GM12801 (cell line): ENCODE measurements around the gene PRKAB1.

Source experiments
- CTCF ChIP-seq: IDR thresholded peaks from one replicate; pipeline ENCODE4 v1.5.1; 2011; ENCODE audit warnings: control low read depth; ENCODE audit not compliant: insufficient read length; ENCODE audit errors: extremely low read depth

PRKAB1 gene, protein sequence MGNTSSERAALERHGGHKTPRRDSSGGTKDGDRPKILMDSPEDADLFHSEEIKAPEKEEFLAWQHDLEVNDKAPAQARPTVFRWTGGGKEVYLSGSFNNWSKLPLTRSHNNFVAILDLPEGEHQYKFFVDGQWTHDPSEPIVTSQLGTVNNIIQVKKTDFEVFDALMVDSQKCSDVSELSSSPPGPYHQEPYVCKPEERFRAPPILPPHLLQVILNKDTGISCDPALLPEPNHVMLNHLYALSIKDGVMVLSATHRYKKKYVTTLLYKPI

DNA sequence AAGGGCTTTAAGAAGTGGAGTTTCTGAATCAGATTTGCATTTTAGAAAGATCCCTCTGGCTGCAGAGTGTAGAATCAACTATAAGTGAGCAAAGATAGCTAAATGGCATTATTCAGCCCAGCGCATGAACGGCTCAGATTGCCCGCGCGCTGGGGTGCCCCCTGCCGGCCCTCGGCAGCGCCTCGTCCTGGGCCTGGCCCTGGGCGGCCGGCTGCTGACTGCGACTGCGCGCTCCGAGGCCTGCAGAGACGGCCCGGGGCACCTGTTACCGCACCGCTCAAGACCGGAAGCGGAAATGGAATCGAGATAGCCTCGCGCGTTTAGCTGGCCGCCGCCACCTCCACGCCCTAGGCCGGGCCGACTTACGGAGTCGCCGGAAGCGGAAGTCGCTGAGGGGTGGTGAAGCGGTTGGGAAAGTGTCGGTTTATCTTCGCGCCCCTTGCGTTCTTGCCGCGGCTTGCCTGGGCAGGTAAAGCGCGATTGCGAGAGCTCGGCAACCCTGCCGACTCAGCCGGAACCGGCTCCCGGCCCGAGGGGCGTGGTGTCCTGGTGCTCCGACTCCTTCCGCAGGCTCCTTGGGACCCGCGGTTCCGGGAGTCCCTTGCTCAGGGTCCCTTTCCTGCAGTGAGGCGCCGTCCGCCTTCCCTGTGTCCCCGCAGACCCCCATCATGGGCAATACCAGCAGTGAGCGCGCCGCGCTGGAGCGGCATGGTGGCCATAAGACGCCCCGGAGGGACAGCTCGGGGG lies at the start of gene PRKAB1:
Gene PRKAB1 (plus strand): TSS at position 557 of the 747 bp plus-strand sequence. CDS start 112 bp downstream, at position 669.
- peak; percentile 2 for TF ChIP-seq CTCF

- no peak for TF ChIP-seq CTCF
These were observed 47.4 kb upstream of the PRKAB1 start for GRCh38 chr12:119620490-119620889.

DNA sequence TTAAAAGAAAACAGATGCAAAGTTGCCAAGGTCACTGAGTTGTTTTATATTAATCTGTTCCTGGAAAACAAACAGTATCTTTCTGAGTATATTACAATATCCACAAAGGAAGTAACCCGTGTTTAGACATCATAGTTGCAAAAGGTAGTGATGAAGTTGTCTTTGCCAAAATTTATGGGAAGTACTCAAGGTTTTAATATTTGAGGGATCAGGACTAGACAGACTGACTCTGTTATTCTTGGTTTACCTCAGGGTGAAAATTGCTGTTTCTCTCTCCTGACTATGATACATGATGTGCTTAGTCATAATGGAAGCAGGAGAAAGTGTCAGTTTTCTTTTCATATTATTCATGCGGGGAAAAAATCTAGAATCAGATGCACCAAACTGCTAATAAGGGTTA lies 46.1 kb upstream of the PRKAB1 start:
- TF ChIP-seq CTCF = no peak

DNA sequence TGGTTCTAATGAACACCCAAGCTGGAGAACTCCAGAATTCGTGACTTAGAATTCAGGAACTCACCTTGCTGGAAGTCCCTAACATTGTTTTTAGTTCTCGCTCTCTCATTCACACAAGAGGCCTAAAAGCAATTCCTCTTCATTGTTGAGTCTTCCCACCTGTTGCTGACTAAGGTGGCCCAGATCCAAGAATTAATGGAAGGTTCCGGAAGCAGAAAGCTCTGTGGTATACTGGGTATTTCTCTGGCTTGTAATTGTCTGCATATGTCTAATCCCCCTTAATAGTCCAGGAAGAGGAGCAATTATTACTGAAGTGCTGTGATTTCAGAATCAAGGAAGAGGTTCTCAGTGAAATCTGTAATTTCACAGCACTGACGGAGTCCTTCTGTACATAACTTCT lies 43.0 kb upstream of the PRKAB1 start:
- TF ChIP-seq CTCF = no peak

DNA sequence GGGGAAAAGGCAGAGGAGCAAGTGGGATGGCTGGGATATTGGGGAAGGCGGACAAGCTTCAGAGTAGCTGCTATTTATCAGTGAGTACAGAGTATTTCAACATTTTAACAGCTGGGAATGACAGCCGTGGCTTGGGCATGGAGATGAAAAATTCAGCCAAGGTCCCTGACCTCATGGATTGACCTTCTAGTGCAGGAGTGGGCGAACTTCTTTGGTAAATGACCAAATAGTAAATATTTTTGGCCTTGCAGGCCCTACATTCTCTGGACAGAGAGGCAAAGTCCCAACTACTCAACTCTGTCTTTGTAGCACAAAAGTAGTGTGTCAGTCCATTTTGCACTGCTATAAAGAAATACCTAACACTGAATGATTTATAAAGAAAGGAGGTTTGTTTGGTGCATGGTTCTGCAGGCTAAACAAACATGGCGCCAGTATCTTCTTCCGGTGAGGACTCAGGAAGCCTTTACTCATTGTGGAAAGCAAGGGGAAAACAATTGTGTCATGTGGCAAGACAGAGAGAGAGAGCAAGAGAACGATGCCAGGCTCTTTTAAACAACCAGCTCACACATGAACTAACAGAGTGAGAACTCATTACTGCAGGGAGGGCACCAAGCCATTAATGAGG lies 40.8 kb upstream of the PRKAB1 start:
- TF ChIP-seq CTCF = no peak

DNA sequence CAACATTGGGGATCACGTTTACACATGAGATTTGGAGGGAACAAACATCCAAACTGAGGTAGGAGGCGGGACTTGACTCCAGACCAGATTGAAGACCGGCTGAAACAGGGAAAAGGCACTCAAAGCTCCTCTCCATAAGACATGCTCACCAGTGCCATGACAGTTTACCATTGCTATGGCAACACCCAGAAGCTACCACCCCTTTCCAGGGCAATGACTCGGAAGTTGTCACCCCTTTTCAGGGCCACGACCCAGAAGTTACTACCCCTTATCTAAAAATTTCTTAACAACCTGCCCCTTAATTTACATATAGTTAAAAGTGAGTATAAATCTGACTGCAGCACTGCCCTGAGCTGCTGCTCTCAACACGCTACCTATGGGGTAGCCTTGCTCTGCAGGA lies 40.2 kb upstream of the PRKAB1 start:
- TF ChIP-seq CTCF = no peak

DNA sequence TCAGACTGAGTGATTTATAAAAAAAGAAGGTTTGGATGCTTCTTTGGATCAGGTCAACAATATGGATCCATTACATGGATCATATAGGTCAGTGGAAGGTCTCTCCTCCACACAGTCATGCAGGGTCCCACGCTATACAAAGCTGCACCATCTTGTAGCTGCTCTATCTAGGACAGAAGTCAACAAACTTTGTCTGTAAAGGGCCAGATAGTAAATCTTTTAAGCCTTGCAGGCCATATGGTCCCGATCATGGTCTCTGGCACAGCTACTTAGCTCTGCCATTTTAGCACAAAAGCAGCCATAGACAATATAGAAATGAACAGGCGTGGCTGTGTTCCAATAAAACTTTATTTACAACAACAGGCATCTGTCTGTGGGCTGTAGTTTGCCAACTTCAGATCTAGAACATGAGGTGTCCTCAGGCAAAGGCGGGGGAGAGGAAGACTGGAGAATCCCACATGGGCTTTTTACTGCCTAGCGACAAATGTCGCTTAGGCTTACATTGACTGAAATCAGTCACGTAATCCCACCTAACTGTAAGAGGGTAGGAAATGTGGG lies 37.6 kb upstream of the PRKAB1 start:
- no peak for TF ChIP-seq CTCF
